Measurements from ENCODE around the gene SLC2A14. TPM values are rescaled to one million over a fixed set of nuclear protein-coding genes. Genes with fewer than 3 reads are reported as not detected.
A peak's percentile ranks its signal among the peaks of the same experiment; 100 is the strongest.
"Not testable (repeated sequence)": the region's sequence is repeated elsewhere in the genome, so short reads cannot be mapped to it uniquely, and the experiment has no call there.

The SLC2A14 gene
- total and polyA plus RNA-seq, 7 experiments from 2014 or later = 0.15 to 4.3 (median 1.2) TPM; not detected in 1

GRCh38 chr12:7910106-7910505 lies 37.4 kb upstream of the SLC2A14 start:
- H3K27ac Mint-ChIP-seq; ATAC-seq; H3K27ac ChIP-seq (ENCODE audit: low read depth, low read length); POLR2A ChIA-PET; H3K4me3 ChIP-seq (ENCODE audit: low read length); DNase-seq; H3K36me3 ChIP-seq (ENCODE audit: control insufficient read depth in 2 of 3, insufficient read depth in 3 of 3, low read length in 3 of 3); H3K4me1 ChIP-seq (ENCODE audit: control insufficient read depth in 2 of 2, insufficient read depth in 2 of 2, low read length in 2 of 2); H3K9me3 ChIP-seq (ENCODE audit: control insufficient read depth in 2 of 3, low read length in 3 of 3); H3K27me3 ChIP-seq (ENCODE audit: control insufficient read depth in 2 of 2, insufficient read depth in 2 of 2, low read length in 2 of 2); CTCF ChIA-PET; intact Hi-C loops (cut with micrococcal nuclease); H3K9me3 Mint-ChIP-seq; H3K4me1 Mint-ChIP-seq; H3K36me3 Mint-ChIP-seq; H3K4me3 Mint-ChIP-seq; H3K27me3 Mint-ChIP-seq: not testable (repeated sequence)

GRCh38 chr12:7907009-7907408 lies 34.3 kb upstream of the SLC2A14 start:
- DNase-seq (no peak), ATAC-seq (no peak)
- no peaks in the 10 kb centered on the region for H3K36me3 ChIP-seq (ENCODE audit: control insufficient read depth in 2 of 3, insufficient read depth in 3 of 3, low read length in 3 of 3)
- no peak overlapping the region for H3K27ac ChIP-seq (ENCODE audit: low read depth, low read length)
- no peaks in the 10 kb centered on the region for H3K36me3 Mint-ChIP-seq
- peak overlapping the region in 2 of 9 donors; percentile 41 to 42 for H3K27ac Mint-ChIP-seq
- H3K27me3 ChIP-seq (ENCODE audit: control insufficient read depth in 2 of 2, insufficient read depth in 2 of 2, low read length in 2 of 2) = no peaks in the 10 kb centered on the region
- H3K4me3 Mint-ChIP-seq = no peak overlapping the region
- no peaks in the 10 kb centered on the region for H3K4me1 Mint-ChIP-seq
- intact Hi-C loops (cut with micrococcal nuclease) = loop anchor here in 1 of 2 donors (5.0 kb wide), 1 partner anchor 45 kb away; no protein-coding TSS in a partner anchor
- no peaks in the 10 kb centered on the region for H3K27me3 Mint-ChIP-seq
- no peaks in the 10 kb centered on the region for H3K9me3 ChIP-seq (ENCODE audit: control insufficient read depth in 2 of 3, low read length in 3 of 3)
- H3K9me3 Mint-ChIP-seq = peaks cover 0 to 2% (median 0%) of the 10 kb centered on the region in 11 donors
- H3K4me1 ChIP-seq (ENCODE audit: control insufficient read depth in 2 of 2, insufficient read depth in 2 of 2, low read length in 2 of 2) = no peaks in the 10 kb centered on the region
- no peak overlapping the region for H3K4me3 ChIP-seq (ENCODE audit: low read length)
- ChIA-PET POLR2A (interaction anchor here (1.6 kb wide), 1 partner anchor 54 kb away, joined by 3 read pairs; no protein-coding TSS in a partner anchor), CTCF (no interaction called here)

- POLR2A ChIA-PET = interaction anchor here (1.6 kb wide), 1 partner anchor 55 kb away, joined by 3 read pairs; no protein-coding TSS in a partner anchor
- ATAC-seq; DNase-seq; H3K36me3 Mint-ChIP-seq; H3K27ac ChIP-seq (ENCODE audit: low read depth, low read length); H3K4me1 Mint-ChIP-seq; H3K9me3 Mint-ChIP-seq; H3K27ac Mint-ChIP-seq; H3K36me3 ChIP-seq (ENCODE audit: control insufficient read depth in 2 of 3, insufficient read depth in 3 of 3, low read length in 3 of 3); CTCF ChIA-PET; H3K27me3 ChIP-seq (ENCODE audit: control insufficient read depth in 2 of 2, insufficient read depth in 2 of 2, low read length in 2 of 2); H3K4me1 ChIP-seq (ENCODE audit: control insufficient read depth in 2 of 2, insufficient read depth in 2 of 2, low read length in 2 of 2); H3K27me3 Mint-ChIP-seq; H3K4me3 ChIP-seq (ENCODE audit: low read length); H3K4me3 Mint-ChIP-seq; H3K9me3 ChIP-seq (ENCODE audit: control insufficient read depth in 2 of 3, low read length in 3 of 3): not testable (repeated sequence)
- intact Hi-C loops (cut with micrococcal nuclease) = loop anchor here in 1 of 2 donors (5.0 kb wide), 1 partner anchor 44 kb away; no protein-coding TSS in a partner anchor
These were observed 33.6 kb upstream of the SLC2A14 start for GRCh38 chr12:7906303-7906702.

GRCh38 chr12:7905600-7906125 lies 32.9 kb upstream of the SLC2A14 start:
- DNase-seq; H3K27ac Mint-ChIP-seq; CTCF ChIA-PET; H3K4me3 Mint-ChIP-seq; H3K27me3 ChIP-seq (ENCODE audit: control insufficient read depth in 2 of 2, insufficient read depth in 2 of 2, low read length in 2 of 2); H3K36me3 Mint-ChIP-seq; H3K4me3 ChIP-seq (ENCODE audit: low read length); H3K9me3 Mint-ChIP-seq; ATAC-seq; H3K9me3 ChIP-seq (ENCODE audit: control insufficient read depth in 2 of 3, low read length in 3 of 3); H3K4me1 Mint-ChIP-seq; H3K4me1 ChIP-seq (ENCODE audit: control insufficient read depth in 2 of 2, insufficient read depth in 2 of 2, low read length in 2 of 2); H3K27me3 Mint-ChIP-seq; H3K27ac ChIP-seq (ENCODE audit: low read depth, low read length); H3K36me3 ChIP-seq (ENCODE audit: control insufficient read depth in 2 of 3, insufficient read depth in 3 of 3, low read length in 3 of 3): not testable (repeated sequence)
- POLR2A ChIA-PET = interaction anchor here (1.6 kb wide), 1 partner anchor 55 kb away, joined by 3 read pairs; no protein-coding TSS in a partner anchor
- intact Hi-C loops (cut with micrococcal nuclease) = loop anchor here in 1 of 2 donors (5.0 kb wide), 1 partner anchor 43 kb away; no protein-coding TSS in a partner anchor

GRCh38 chr12:7905071-7905470 lies 32.4 kb upstream of the SLC2A14 start:
- CTCF ChIA-PET = no interaction called here
- Mint-ChIP-seq H3K27me3 (peaks cover 0 to 4% (median 0%) of the 10 kb centered on the region in 5 donors), H3K27ac (no peak overlapping the region), H3K9me3 (peaks cover 0 to 2% (median 0%) of the 10 kb centered on the region in 11 donors), H3K36me3 (no peaks in the 10 kb centered on the region), H3K4me3 (no peak overlapping the region), H3K4me1 (no peaks in the 10 kb centered on the region)
- no peak for DNase-seq
- H3K4me1 ChIP-seq (ENCODE audit: control insufficient read depth in 2 of 2, insufficient read depth in 2 of 2, low read length in 2 of 2) = no peaks in the 10 kb centered on the region
- intact Hi-C loops (cut with micrococcal nuclease) = loop anchor here in 1 of 2 donors (5.0 kb wide), 1 partner anchor 43 kb away; no protein-coding TSS in a partner anchor
- no peaks in the 10 kb centered on the region for H3K27me3 ChIP-seq (ENCODE audit: control insufficient read depth in 2 of 2, insufficient read depth in 2 of 2, low read length in 2 of 2)
- no peak overlapping the region for H3K4me3 ChIP-seq (ENCODE audit: low read length)
- no peaks in the 10 kb centered on the region for H3K36me3 ChIP-seq (ENCODE audit: control insufficient read depth in 2 of 3, insufficient read depth in 3 of 3, low read length in 3 of 3)
- no peak for ATAC-seq
- POLR2A ChIA-PET = no interaction called here
- no peaks in the 10 kb centered on the region for H3K9me3 ChIP-seq (ENCODE audit: control insufficient read depth in 2 of 3, low read length in 3 of 3)
- H3K27ac ChIP-seq (ENCODE audit: low read depth, low read length) = no peak overlapping the region

- H3K36me3 Mint-ChIP-seq; H3K27me3 ChIP-seq (ENCODE audit: control insufficient read depth in 2 of 2, insufficient read depth in 2 of 2, low read length in 2 of 2); H3K9me3 ChIP-seq (ENCODE audit: control insufficient read depth in 2 of 3, low read length in 3 of 3); ATAC-seq; H3K4me1 Mint-ChIP-seq; DNase-seq; H3K4me3 Mint-ChIP-seq; CTCF ChIA-PET; H3K9me3 Mint-ChIP-seq; intact Hi-C loops (cut with micrococcal nuclease); H3K4me3 ChIP-seq (ENCODE audit: low read length); H3K4me1 ChIP-seq (ENCODE audit: control insufficient read depth in 2 of 2, insufficient read depth in 2 of 2, low read length in 2 of 2); H3K27ac Mint-ChIP-seq; H3K27ac ChIP-seq (ENCODE audit: low read depth, low read length); H3K27me3 Mint-ChIP-seq; POLR2A ChIA-PET; H3K36me3 ChIP-seq (ENCODE audit: control insufficient read depth in 2 of 3, insufficient read depth in 3 of 3, low read length in 3 of 3): not testable (repeated sequence)
These were observed 29.7 kb upstream of the SLC2A14 start for GRCh38 chr12:7902416-7902815.

- Histone ChIP-seq H3K27ac (ENCODE audit: low read depth, low read length) (no peak overlapping the region), H3K4me3 (ENCODE audit: low read length) (no peak overlapping the region), H3K27me3 (ENCODE audit: control insufficient read depth in 2 of 2, insufficient read depth in 2 of 2, low read length in 2 of 2) (no peaks in the 10 kb centered on the region), H3K9me3 (ENCODE audit: control insufficient read depth in 2 of 3, low read length in 3 of 3) (no peaks in the 10 kb centered on the region), H3K4me1 (ENCODE audit: control insufficient read depth in 2 of 2, insufficient read depth in 2 of 2, low read length in 2 of 2) (no peaks in the 10 kb centered on the region), H3K36me3 (ENCODE audit: control insufficient read depth in 2 of 3, insufficient read depth in 3 of 3, low read length in 3 of 3) (no peaks in the 10 kb centered on the region)
- ATAC-seq (no peak), DNase-seq (no peak)
- Mint-ChIP-seq H3K4me1 (no peaks in the 10 kb centered on the region), H3K27me3 (peaks cover 0 to 4% (median 0%) of the 10 kb centered on the region in 5 donors), H3K9me3 (no peaks in the 10 kb centered on the region), H3K27ac (no peak overlapping the region), H3K4me3 (no peak overlapping the region), H3K36me3 (no peaks in the 10 kb centered on the region)
- intact Hi-C loops (cut with micrococcal nuclease) = no loop called here
- ChIA-PET POLR2A (no interaction called here), CTCF (no interaction called here)
These were observed 27.0 kb upstream of the SLC2A14 start for GRCh38 chr12:7899755-7900154.

Data from naive thymus-derived CD4-positive, alpha-beta T cell (primary cell).